Measurements from ENCODE around the gene RNASE9. TPM values are rescaled to one million over a fixed set of nuclear protein-coding genes. Genes with fewer than 3 reads are reported as not detected.
"Not testable (repeated sequence)": the region's sequence is repeated elsewhere in the genome, so short reads cannot be mapped to it uniquely, and the experiment has no call there.

RNASE9 gene
- total RNA-seq, 1 donor from 2014 or later = not detected

- Mint-ChIP-seq H3K4me3 (ENCODE audit: unreplicated experiment) (no peak overlapping the region), H3K9me3 (ENCODE audit: low read depth) (no peaks in the 10 kb centered on the region), H3K4me1 (ENCODE audit: low read depth) (no peaks in the 10 kb centered on the region), H3K36me3 (ENCODE audit: low read depth) (no peaks in the 10 kb centered on the region), H3K27ac (ENCODE audit: unreplicated experiment) (no peak overlapping the region), H3K27me3 (ENCODE audit: low read depth) (peaks cover 6% of the 10 kb centered on the region)
- TF ChIP-seq CTCF (IDR thresholded peaks at IDR 0.05) = no peak
- DNase-seq (ENCODE audit: low spot score) = no peak
Measured at GRCh38 chr14:20597108-20597507, 36.3 kb upstream of the RNASE9 start.

- not testable (repeated sequence) for DNase-seq (ENCODE audit: low spot score); H3K9me3 Mint-ChIP-seq (ENCODE audit: low read depth); H3K4me3 Mint-ChIP-seq (ENCODE audit: unreplicated experiment); H3K27ac Mint-ChIP-seq (ENCODE audit: unreplicated experiment); H3K36me3 Mint-ChIP-seq (ENCODE audit: low read depth); H3K4me1 Mint-ChIP-seq (ENCODE audit: low read depth)
- peaks cover 19% of the 10 kb centered on the region for H3K27me3 Mint-ChIP-seq (ENCODE audit: low read depth)
Measured at GRCh38 chr14:20595726-20596125, 34.9 kb upstream of the RNASE9 start.

GRCh38 chr14:20592574-20592973 is 31.7 kb upstream of the RNASE9 start:
- Mint-ChIP-seq H3K27me3 (ENCODE audit: low read depth) (peaks cover 21% of the 10 kb centered on the region), H3K36me3 (ENCODE audit: low read depth) (no peaks in the 10 kb centered on the region), H3K27ac (ENCODE audit: unreplicated experiment) (no peak overlapping the region), H3K4me1 (ENCODE audit: low read depth) (no peaks in the 10 kb centered on the region), H3K4me3 (ENCODE audit: unreplicated experiment) (no peak overlapping the region), H3K9me3 (ENCODE audit: low read depth) (no peaks in the 10 kb centered on the region)
- TF ChIP-seq CTCF (IDR thresholded peaks at IDR 0.05) = no peak
- DNase-seq (ENCODE audit: low spot score) = no peak

GRCh38 chr14:20591235-20591634 is 30.4 kb upstream of the RNASE9 start, which contains the start of gene RNASE12:
RNASE12 (minus strand) TSS chr14:20591376; CDS start chr14:20590723, 653 bp downstream.
- H3K27ac Mint-ChIP-seq (ENCODE audit: unreplicated experiment) = no peak within 1 kb of the TSS
- no peaks in the 10 kb centered on the region for H3K9me3 Mint-ChIP-seq (ENCODE audit: low read depth)
- no peaks in the 10 kb centered on the region for H3K4me1 Mint-ChIP-seq (ENCODE audit: low read depth)
- H3K27me3 Mint-ChIP-seq (ENCODE audit: low read depth) = peaks cover 28% of the 10 kb centered on the region
- no peaks in the 10 kb centered on the region for H3K36me3 Mint-ChIP-seq (ENCODE audit: low read depth)
- DNase-seq (ENCODE audit: low spot score) = no peak
- no peak for TF ChIP-seq CTCF (IDR thresholded peaks at IDR 0.05)
- H3K4me3 Mint-ChIP-seq (ENCODE audit: unreplicated experiment) = no peak within 1 kb of the TSS

- DNase-seq (ENCODE audit: low spot score) = no peak
- no peak within 1 kb of the TSS for H3K4me3 Mint-ChIP-seq (ENCODE audit: unreplicated experiment)
- H3K9me3 Mint-ChIP-seq (ENCODE audit: low read depth) = no peaks in the 10 kb centered on the region
- H3K36me3 Mint-ChIP-seq (ENCODE audit: low read depth) = no peaks in the 10 kb centered on the region
- H3K27ac Mint-ChIP-seq (ENCODE audit: unreplicated experiment) = no peak within 1 kb of the TSS
- H3K27me3 Mint-ChIP-seq (ENCODE audit: low read depth) = peaks cover 49% of the 10 kb centered on the region
- H3K4me1 Mint-ChIP-seq (ENCODE audit: low read depth) = no peaks in the 10 kb centered on the region
- no peak for TF ChIP-seq CTCF (IDR thresholded peaks at IDR 0.05)
Measured at GRCh38 chr14:20587489-20588154, 26.8 kb upstream of the RNASE9 start, which contains the start of gene RNASE11. RNASE11 (minus strand) TSS chr14:20588001.

- Mint-ChIP-seq H3K27me3 (ENCODE audit: low read depth) (peaks cover 35% of the 10 kb centered on the region), H3K4me3 (ENCODE audit: unreplicated experiment) (no peak overlapping the region), H3K27ac (ENCODE audit: unreplicated experiment) (no peak overlapping the region), H3K9me3 (ENCODE audit: low read depth) (no peaks in the 10 kb centered on the region), H3K36me3 (ENCODE audit: low read depth) (no peaks in the 10 kb centered on the region), H3K4me1 (ENCODE audit: low read depth) (no peaks in the 10 kb centered on the region)
- no peak for TF ChIP-seq CTCF (IDR thresholded peaks at IDR 0.05)
- no peak for DNase-seq (ENCODE audit: low spot score)
Measured at GRCh38 chr14:20583908-20584307, 23.1 kb upstream of the RNASE9 start.

Measured in chondrocyte (in vitro differentiated cells).